ENCODE data around the gene CDKN1C.

CDKN1C gene

DNA sequence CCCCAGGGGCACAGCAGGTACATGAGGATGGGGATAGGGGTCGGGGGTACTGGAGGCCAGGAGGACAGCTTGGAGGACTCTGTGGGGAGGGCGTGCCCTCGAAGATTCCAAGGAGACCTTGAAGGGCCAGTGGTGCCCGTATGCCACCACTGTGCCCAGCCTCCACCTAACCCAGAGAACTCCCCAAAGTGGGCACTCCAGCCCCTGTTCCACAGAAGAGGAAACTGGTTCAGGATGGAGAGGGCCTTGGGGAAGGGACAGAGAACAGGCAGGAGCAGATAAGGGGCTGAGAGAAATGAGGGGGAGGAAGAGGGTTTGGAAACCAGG lies 45.8 kb upstream of the CDKN1C start:
- no peak overlapping the region for H3K4me3 ChIP-seq
- no peak for TF ChIP-seq CTCF (IDR thresholded peaks at IDR 0.05)
- no peak overlapping the region for H3K27ac ChIP-seq
- no peak for DNase-seq (ENCODE audit: low spot score)

- TF ChIP-seq CTCF (IDR thresholded peaks at IDR 0.05), result peak; percentile 32
- no peak for DNase-seq (ENCODE audit: low spot score)
- peak overlapping the region; percentile 50 to 78 for H3K27ac ChIP-seq
- H3K4me3 ChIP-seq, result peak overlapping the region; percentile 83
Observed at GRCh38 chr11:2930704-2931419, 45.3 kb upstream of the CDKN1C start.

DNA sequence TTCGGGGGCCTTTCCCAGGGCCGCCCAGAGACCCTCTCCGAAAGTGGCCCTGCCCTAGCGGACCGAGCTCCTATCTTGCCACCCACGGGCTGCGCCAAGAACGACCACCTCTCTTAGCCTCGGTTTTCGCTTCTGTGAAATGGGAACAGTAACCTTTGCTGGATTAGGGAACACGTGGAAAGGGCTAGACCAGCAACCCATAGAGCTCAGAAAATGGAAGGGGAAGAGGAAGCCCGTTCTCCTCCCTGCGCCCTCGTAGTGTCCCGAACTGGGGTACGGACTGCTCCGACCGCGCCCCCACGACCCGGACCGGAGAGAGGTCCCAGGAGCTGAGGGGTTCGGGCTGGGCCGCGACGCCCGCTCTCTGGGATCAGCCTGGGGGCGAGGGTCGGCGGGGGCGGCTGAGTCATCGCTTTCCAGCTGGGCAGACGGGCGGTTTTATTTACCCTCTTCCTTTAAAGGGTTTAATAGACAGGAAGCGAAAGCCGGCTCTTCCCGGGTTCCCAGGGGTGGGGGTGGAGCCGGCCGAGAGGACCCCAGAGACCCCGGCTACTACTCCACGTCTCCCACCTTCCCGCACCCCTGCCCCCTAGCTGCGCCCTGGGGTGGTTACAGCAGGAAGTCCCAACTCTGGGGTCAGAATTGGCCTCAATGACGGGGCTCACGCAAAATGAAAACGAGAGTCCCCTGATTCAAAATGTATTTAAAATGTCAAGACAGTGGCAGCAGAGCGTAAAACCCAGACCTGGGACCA lies 44.6 kb upstream of the CDKN1C start:
- Histone ChIP-seq H3K4me3 (peak overlapping the region; percentile 83), H3K27ac (peak overlapping the region; percentile 50 to 78)
- TF ChIP-seq CTCF (IDR thresholded peaks at IDR 0.05), result no peak
- no peak for DNase-seq (ENCODE audit: low spot score)

DNA sequence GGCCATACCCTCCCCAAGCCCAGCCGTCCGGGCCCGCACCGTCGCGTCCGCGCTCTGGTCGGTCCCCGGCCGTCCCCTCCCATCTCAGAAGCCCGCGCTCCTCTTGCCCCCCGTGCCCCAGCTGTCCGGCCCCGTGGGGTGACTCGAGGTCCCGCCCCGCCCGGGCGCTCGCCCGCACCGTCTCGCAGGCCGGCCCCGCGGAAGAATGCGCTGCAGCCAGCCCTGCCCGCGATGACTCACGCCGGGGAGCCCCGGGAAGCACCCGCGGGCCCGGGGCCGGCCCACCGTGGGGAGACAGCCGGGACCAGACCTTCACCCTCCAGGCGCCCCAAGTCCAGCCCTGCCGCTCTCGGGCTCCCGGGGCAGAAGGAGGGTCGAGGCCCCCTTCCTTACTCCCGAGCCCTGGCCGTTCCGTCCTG lies 44.0 kb upstream of the CDKN1C start:
- no peak for DNase-seq (ENCODE audit: low spot score)
- no peak for TF ChIP-seq CTCF (IDR thresholded peaks at IDR 0.05)

GRCh38 chr11:2928605-2929530 lies 43.3 kb upstream of the CDKN1C start, which contains the start of gene PHLDA2:
TSS of gene PHLDA2 (minus strand) at chr11:2929420. CDS start at chr11:2929364, 56 bp downstream.
- no peak for DNase-seq (ENCODE audit: low spot score)
- peak within 1 kb of the TSS; percentile 83 for H3K4me3 ChIP-seq
- TF ChIP-seq CTCF (IDR thresholded peaks at IDR 0.05), result no peak
- peak within 1 kb of the TSS; percentile 50 to 78 for H3K27ac ChIP-seq

More for the DNA sequence above, 44.0 kb upstream of the CDKN1C start:
- Histone ChIP-seq H3K4me3 (peak overlapping the region; percentile 83), H3K27ac (peak overlapping the region; percentile 50 to 78)

DNA sequence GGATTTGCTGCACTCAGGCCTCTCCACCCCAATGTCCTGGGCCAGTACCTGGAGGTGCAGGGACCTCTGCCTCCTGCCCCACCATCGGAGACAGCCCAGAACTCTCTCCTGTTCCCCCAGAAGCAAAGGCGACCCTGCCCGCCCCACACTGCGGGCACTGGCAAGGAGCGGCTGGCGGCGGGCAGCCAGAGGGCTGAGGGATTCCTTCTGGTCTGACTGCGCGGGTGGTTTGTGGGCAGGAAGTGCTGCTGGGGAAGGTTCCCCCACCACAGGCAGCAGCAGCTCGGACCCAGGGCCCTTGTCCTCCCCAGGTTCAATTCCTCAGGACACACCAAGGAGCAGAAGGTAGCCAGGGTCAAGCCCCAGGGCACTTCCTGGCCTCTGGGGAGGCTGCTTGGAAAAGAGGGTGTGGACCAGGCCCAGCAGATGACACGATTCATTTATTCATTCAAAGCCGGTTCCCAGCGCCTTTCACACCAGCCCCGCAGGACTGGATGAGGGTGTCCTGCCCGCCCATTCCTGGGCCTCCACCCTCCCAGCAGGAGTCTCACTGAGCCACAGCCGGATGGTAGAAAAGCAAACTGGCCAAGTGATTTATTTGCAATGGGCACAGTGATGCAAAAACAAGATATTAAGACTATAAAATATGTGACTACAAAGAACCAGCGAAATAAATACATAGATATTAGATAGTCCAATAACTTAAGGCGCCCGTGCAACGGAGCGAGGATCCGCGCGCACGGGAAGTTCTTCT lies 42.5 kb upstream of the CDKN1C start:
- DNase-seq (ENCODE audit: low spot score), result no peak
- H3K27ac ChIP-seq, result peak overlapping the region in 1 of 2 donors; percentile 78
- H3K4me3 ChIP-seq, result peak overlapping the region; percentile 83
- TF ChIP-seq CTCF (IDR thresholded peaks at IDR 0.05), result no peak
